Colon (tissue), 2 donors: ENCODE measurements around the gene TSSC4.

Source experiments
- FAIRE-seq: peaks from 2 replicates; lab custom pipeline; 2012; peaks lifted over from hg19 to GRCh38; lab: Jason Lieb, UNC
- donor health status: control.
- donor health status: control.

Gene TSSC4

DNA sequence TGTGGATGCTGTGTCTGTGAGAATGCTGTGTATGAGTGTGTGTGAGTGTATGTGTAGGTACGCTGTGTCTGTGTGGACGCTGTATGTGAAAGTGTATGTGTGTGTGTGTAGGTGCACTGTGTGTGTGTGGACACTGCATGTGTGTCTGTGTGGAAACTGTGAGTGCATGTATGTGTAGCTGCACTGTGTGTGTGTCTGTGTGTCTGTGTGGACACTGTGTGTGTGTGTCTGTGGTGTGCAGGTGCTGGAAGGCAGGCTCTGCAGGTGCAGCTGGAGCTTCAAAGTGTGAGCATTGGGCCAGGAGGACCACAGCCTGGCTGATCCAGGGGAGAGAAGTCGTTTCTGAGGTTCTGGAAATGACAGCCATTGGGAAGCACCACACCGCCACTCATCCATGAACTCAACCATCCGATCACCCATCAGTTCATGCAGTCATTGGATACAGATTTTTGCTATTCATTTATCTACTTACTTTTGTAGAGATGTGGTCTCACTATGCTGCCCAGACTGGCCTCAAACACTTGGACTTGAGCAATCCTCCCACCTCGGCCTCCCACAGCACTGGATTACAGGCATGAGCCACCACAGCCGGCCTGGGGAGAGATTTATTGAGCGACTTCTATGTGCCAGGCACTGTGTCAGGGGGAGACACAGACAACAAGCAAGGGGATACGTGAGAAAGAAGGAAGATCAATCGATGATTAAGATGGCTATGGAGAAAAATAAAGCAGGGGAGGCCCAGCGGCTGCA is 34.1 kb downstream of the TSSC4 start:
- FAIRE-seq: no peak

DNA sequence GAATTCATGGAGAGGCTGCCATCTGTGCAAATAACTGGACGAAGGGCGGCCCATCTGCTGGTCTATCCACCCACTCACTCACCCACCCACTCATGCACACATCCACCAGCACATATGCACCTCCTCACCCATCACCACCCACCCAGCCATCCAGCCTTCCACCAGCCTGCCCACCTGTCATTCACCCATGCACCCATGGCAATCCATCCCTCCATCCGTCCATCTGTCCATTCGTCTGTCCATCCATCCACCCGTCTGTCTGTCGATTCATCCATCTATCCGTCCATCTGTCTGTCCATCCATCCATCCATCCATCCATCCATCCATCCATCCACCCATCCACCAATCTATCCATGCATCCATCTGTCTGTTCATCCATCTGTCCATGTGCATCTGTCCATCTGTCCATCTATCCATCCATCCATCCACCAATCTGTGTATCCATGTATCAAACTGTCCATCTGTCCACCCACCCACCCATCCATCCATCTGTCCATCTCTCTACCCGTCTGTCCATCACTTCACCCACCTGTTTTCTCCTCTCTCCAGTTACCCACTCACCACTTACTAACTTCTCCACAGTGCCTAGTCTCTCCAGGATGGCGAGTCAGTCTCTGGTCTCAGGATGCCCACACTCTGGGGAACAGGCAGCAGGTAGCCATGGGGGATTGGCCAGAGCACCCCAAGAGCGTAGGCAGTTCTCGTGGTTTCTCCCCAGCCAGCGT is 34.9 kb downstream of the TSSC4 start:
- no peak for FAIRE-seq

- no peak for FAIRE-seq
These were observed 35.5 kb downstream of the TSSC4 start for GRCh38 chr11:2436013-2436520.

DNA sequence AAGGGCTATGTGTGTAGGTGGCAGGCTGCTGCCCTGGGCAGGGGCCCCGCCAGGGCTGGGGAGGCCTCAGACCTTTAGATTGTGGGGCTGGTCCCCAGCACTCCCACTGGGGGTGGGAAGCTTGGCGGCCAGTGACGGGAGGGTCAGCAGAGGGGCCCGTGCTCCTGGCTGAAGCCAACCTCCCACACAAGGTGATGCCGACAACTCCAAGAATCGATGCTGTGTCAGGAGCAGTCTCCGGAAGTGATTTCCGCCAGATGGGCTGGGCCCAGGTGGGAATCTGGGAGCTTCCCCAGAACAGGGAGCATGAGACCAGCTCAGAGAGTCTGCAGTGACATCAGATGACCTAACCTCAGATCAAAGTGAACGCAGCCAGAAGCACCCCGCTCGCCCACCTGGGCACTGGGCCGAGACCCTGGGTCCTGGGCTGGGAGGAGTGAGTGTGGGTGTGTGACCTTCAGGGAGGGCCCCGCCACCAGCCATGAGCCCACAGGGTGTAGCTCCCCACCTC is 36.0 kb downstream of the TSSC4 start:
- FAIRE-seq: no peak

DNA sequence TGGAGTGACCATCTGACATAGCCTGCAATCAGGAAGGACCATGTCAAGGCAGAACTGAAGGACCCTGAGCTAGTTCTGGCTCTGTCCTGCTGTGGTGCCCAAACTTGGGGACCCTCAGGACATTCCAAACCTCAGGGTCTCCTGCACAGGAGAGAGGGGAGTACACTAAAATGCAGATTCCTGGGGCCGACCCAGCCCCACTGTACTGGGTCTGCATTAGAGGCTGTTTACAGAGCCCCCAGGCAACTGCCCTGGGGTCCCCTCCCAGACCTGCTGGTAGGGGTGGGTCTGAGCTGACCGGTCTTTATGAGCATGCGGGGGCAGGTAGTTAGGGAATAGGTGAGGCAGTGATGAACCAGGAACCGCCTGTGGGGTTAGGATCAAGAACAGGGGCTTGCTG is 37.0 kb downstream of the TSSC4 start:
- no peak for FAIRE-seq

GRCh38 chr11:2439820-2440219 is 39.3 kb downstream of the TSSC4 start:
- FAIRE-seq: no peak

DNA sequence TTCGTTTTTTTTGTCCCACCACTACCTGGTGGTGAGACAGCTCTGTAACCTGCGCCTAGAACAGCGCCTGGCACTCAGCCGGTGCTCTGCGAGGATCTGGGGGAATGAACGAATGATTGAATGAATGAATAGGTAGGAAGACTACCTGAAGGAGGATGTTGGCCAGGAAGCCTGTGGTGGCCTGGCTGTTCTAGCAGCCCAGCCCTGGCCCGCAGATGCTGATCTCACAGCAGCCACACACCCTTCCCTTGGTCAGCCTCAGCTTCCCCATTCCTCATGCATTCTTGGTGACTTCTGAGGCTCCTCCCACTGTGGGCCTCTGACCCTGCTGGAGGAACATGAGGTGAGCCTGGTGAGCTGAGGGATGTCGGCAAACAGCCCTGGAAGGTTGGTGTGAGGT is 40.1 kb downstream of the TSSC4 start:
- no peak for FAIRE-seq

DNA sequence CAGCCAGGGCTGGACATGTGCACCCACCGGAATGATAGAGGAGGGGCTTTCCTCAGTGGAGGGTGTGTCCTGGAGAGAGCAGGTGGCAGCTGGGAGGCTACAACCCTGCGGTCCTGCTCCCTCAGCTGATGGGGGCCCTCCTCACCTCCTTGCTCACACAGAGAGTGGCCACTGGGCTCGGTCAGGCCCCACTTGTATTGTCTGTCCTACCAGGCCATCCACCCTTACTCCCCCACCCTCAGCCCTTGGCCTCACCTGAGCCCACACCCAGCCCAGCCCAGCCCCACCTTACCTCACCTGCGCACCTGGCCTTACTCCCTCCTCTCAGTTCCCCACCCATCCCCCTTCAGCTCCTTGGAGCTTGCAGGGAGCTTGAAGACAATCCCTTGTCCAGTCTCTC is 40.6 kb downstream of the TSSC4 start:
- no peak for FAIRE-seq

GRCh38 chr11:2442589-2442988 is 42.0 kb downstream of the TSSC4 start:
- no peak for FAIRE-seq

DNA sequence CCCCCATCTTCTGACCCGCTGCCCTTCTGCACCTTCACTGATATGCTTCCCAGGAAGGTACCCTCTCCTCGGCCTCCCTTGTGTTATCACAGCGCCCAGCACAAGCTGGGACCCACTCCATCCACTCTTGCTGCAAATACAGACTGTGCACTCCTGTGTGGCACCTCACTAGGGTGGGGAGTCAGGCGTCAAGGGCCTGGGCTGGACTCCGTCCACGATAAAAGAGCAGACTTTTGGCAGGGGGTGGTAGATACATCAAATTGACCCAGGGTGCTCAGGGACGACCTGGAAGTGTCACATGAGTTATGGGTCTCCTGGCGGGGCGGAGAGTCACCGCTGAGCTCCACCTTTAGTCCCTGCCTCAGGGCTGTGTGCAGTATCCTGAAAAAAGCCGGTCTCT is 42.9 kb downstream of the TSSC4 start:
- FAIRE-seq: no peak

- FAIRE-seq: no peak
These were observed 43.6 kb downstream of the TSSC4 start, which contains the start of gene TRPM5 for GRCh38 chr11:2443881-2444820. Gene TRPM5 (minus strand): TSS chr11:2444514. CDS start chr11:2423036, 21,478 bp downstream.

DNA sequence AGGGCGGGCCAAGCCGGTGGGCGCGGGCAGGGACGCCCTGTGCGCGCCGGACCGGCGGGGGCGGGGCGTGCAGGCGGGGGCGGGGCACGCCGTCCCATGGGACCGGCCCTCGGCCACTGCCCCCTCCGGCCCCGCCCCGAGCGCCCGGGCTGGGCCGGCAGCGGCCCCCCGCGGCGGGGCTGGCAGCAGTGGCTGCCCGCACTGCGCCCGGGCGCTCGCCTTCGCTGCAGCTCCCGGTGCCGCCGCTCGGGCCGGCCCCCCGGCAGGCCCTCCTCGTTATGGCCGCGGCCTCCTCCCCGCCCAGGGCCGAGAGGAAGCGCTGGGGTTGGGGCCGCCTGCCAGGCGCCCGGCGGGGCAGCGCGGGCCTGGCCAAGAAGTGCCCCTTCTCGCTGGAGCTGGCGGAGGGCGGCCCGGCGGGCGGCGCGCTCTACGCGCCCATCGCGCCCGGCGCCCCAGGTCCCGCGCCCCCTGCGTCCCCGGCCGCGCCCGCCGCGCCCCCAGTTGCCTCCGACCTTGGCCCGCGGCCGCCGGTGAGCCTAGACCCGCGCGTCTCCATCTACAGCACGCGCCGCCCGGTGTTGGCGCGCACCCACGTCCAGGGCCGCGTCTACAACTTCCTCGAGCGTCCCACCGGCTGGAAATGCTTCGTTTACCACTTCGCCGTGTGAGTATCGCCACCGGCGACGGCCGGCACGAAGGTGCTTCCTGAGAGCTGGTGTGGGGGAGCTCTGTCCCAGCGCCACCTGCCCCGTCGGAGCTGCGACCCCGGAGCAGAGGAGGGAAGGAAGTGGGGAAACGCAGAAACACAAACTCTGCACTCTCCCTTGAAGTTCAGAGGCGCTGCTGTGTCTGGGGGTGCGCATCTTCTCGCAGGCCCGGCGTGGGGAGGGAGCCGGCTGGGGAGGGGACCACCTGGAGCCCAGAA is 44.5 kb downstream of the TSSC4 start, which contains the start of gene KCNQ1:
Gene KCNQ1 (plus strand): TSS at position 188 of the 925 bp plus-strand sequence. CDS start 91 bp downstream, at position 279.
- no peak for FAIRE-seq

GRCh38 chr11:2445746-2446551 is 45.4 kb downstream of the TSSC4 start:
- FAIRE-seq: no peak

- FAIRE-seq: no peak
These were observed 46.2 kb downstream of the TSSC4 start for GRCh38 chr11:2446590-2447252.

DNA sequence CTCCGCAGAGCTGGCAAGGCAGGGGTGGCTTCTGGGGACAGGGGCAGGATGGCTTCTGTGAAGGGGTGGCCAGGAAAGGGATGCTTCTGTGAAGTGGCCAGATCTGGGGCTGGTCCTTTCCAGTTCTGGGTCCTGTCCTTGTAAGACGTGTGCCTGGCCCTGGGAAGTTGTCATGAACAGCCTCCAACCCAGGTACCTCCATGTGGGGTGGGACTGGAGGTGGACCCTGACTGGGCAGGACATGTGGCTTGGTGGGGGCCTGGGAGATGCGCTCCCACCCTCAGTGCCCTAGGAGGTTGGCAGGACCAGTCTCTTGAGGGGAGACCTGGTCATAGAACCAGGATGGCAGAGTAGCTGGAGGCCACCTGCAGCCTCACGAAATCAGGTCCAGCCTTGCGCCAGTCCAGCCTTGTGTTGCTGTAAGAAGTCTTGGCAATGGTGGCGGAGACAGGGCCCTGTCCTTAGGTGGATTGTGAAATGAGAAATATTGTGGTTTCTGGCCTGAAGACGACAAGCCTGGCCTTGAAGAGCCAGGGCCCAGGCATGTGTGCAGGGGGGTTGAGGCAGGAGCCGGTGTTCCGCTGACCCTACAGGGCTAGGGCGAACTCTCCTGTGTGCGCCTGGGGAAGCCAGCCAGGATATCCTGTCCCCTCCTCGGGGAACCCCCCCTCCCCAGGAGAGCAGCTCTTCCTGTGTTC is 46.9 kb downstream of the TSSC4 start:
- no peak for FAIRE-seq

GRCh38 chr11:2447951-2448650 is 47.6 kb downstream of the TSSC4 start:
- FAIRE-seq: no peak

DNA sequence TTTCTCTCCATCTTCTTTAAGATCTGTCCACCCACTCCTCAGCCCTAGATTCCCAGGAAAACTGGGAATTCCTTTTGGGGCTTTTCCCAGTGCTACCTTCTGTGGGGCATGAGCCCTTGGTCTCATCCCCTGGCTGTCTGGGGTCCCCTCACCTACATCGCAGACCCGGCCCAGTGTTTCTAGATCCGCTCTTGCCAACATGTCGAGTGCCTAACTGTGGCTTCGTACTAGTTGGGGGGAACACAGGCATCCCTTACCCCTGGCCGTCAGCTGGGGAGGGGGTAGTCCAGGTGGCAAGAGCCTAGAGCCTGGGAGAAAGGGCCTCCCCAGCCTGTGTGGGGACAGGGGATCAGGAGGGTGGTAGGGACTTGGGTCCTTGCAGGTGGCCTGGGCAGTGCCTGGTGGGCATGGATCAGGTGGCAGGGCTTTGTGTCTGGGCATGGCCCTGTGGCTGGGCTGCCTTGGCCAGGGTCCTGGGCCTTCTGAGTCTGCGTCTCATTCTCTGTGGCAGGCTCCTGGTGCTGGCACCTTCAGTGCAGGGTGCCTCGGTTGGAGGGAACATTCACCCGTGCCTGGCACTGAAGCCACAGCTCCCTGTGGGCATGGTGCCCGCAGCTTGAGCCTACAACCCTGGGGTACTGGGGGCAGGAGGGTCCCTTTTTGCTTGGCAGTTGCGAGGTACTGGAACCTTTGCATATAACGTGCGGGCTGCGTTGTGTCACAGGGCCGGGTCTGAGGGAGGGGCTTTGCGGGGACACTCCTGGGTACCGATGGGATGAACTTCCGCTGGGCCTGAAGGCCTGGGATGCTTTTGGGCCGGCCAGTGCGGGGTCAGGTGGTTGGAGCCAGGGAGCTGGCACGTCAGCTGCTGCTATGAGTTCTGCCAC is 48.4 kb downstream of the TSSC4 start:
- FAIRE-seq: no peak
